OCI-LY1 (cell line): Measurements from ENCODE around the gene CTSC.

Source experiments
- H2AFZ ChIP-seq: fragments of 200-600 bp; sonication (generic), shearing (Covaris generic); 2 replicates; pipeline ENCODE4 v1.6.0; 2014; ENCODE audit warnings: antibody characterized with exemption, mild to moderate bottlenecking, low read length
- H3F3A ChIP-seq: fragments of 200-600 bp; sonication (generic), shearing (Covaris generic); 2 replicates; pipeline ENCODE4 v1.6.0; 2014; ENCODE audit warnings: mild to moderate bottlenecking, antibody characterized with exemption, low read length, moderate library complexity; ENCODE audit not compliant: insufficient read depth
- H3K27ac ChIP-seq: fragments of 200-600 bp; sonication (generic); 2 replicates; pipeline ENCODE4 v1.5.1; 2014; ENCODE audit warnings: low read length, mixed run types, mild to moderate bottlenecking, low read depth; ENCODE audit not compliant: poor library complexity, severe bottlenecking
- H3K27me3 ChIP-seq: fragments of 200-600 bp; sonication (generic); 2 replicates; pipeline ENCODE4 v1.6.0; 2014; ENCODE audit warnings: antibody characterized with exemption, mild to moderate bottlenecking, low read length, moderate library complexity; ENCODE audit not compliant: insufficient read depth
- H3K36me3 ChIP-seq: fragments of 200-600 bp; sonication (generic); 2 replicates; pipeline ENCODE4 v1.6.1; 2014; ENCODE audit warnings: mild to moderate bottlenecking, antibody characterized with exemption, low read length, moderate library complexity, mixed read lengths; ENCODE audit not compliant: insufficient read depth
- H3K4me1 ChIP-seq: fragments of 200-600 bp; sonication (generic); 2 replicates; pipeline ENCODE4 v1.5.1; 2014; ENCODE audit warnings: mild to moderate bottlenecking, low read length, moderate library complexity; ENCODE audit not compliant: insufficient read depth, severe bottlenecking
- H3K4me2 ChIP-seq: fragments of 200-600 bp; sonication (generic), shearing (Covaris generic); 2 replicates; pipeline ENCODE4 v1.6.1; 2014; ENCODE audit warnings: low read length
- H3K4me3 ChIP-seq: fragments of 200-600 bp; sonication (generic); 2 replicates; pipeline ENCODE4 v1.5.1; 2014; ENCODE audit warnings: low read length, low read depth, mild to moderate bottlenecking, mixed read lengths; ENCODE audit not compliant: poor library complexity, severe bottlenecking
- H3K79me2 ChIP-seq: fragments of 200-600 bp; shearing (Covaris generic); 2 replicates; pipeline ENCODE4 v1.6.1; 2016; ENCODE audit warnings: mixed run types, low read length, mixed read lengths; ENCODE audit not compliant: insufficient read depth
- H3K9ac ChIP-seq: fragments of 200-600 bp; sonication (generic), shearing (Covaris generic); 2 replicates; pipeline ENCODE4 v1.6.1; 2014; ENCODE audit warnings: mild to moderate bottlenecking, low read length, mixed read lengths
- H3K9me2 ChIP-seq: fragments of 200-600 bp; sonication (generic), shearing (Covaris generic); 2 replicates; pipeline ENCODE4 v1.6.1; 2014; ENCODE audit warnings: low read depth, mild to moderate bottlenecking, low read length, mixed read lengths
- H3K9me3 ChIP-seq: fragments of 200-600 bp; shearing (Covaris generic); 2 replicates; pipeline ENCODE4 v1.6.1; 2014; ENCODE audit warnings: low read length, mixed read lengths
- H4K20me1 ChIP-seq: fragments of 200-600 bp; sonication (generic), shearing (Covaris generic); 2 replicates; pipeline ENCODE4 v1.6.0; 2016; ENCODE audit warnings: mild to moderate bottlenecking, low read length; ENCODE audit not compliant: insufficient read depth
- EZH2 ChIP-seq: fragments of 200-600 bp; sonication (generic), shearing (Covaris generic); IDR thresholded peaks from 2 replicates; pipeline ENCODE4 v1.8.0; 2017; ENCODE audit warnings: borderline replicate concordance, mixed run types, mild to moderate bottlenecking, antibody characterized with exemption, low read length, moderate library complexity, mixed read lengths
- TF ChIP-seq, protein P1 (sequence below): fragments of 200-600 bp; sonication (generic), shearing (Covaris generic); IDR thresholded peaks from 2 replicates; pipeline ENCODE4 v1.5.1; 2017; ENCODE audit warnings: mild to moderate bottlenecking, antibody characterized with exemption, low read length, moderate library complexity, mixed read lengths

The CTSC gene

DNA sequence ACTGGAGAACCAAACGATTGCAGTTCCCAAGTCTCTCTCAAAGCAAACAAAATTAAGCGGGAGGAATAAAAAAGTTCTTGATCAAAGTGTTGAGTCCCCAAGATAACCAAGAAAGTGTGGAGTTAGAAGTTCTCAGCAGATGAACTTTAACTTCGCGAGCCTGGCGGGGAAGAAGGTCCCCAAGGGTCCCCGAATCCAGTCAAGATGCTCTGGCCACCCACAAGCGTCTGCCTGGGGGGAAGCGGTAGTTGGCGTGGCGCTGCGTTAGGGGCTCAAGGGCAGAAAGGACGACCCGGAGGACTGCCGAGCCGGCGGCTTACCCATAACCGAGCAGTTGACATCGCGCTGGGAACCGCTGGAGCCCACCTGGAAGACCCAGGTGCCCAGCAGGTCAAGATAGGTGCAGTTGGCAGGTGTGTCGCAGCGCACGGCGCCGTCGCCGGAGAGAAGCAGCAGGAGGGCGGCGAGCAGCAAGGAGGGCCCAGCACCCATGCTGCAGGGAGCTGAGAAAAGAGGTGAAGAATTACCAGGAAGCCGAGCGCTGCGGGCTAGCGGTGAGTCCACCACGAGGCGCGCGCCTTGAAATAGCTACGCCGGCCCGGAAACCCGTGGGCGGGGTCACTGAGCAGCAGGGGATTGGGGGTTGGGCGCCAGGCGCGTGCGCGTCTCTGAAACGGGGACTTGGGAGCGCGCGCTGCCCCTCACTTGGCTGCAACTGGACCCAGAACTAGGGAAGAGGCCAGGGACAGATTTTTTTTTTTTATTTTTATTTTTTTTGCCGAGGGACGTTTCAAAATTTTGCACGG lies at the start of gene CTSC:
TSS of gene CTSC (minus strand) at position 556 of the 806 bp plus-strand sequence. CDS start at position 492, 64 bp downstream.
- Histone ChIP-seq H3K9me2 (no peaks in the 10 kb centered on the region), H4K20me1 (no peaks in the 10 kb centered on the region), H3K9ac (peak within 1 kb of the TSS; percentile 99), H3K4me2 (peak within 1 kb of the TSS; percentile 71), H3K27ac (peak within 1 kb of the TSS; percentile 82), H3K9me3 (no peaks in the 10 kb centered on the region), H3K4me3 (peak within 1 kb of the TSS; percentile 100), H3K79me2 (peaks cover 35% of the 10 kb centered on the region), H3K36me3 (peaks cover 35% of the 10 kb centered on the region), H3K27me3 (no peaks in the 10 kb centered on the region), H2AFZ (peak within 1 kb of the TSS; percentile 48; the same call in 1 of the 2 replicates), H3F3A (no peaks in the 10 kb centered on the region), H3K4me1 (peaks cover 41% of the 10 kb centered on the region)
- TF ChIP-seq, protein P1, sequence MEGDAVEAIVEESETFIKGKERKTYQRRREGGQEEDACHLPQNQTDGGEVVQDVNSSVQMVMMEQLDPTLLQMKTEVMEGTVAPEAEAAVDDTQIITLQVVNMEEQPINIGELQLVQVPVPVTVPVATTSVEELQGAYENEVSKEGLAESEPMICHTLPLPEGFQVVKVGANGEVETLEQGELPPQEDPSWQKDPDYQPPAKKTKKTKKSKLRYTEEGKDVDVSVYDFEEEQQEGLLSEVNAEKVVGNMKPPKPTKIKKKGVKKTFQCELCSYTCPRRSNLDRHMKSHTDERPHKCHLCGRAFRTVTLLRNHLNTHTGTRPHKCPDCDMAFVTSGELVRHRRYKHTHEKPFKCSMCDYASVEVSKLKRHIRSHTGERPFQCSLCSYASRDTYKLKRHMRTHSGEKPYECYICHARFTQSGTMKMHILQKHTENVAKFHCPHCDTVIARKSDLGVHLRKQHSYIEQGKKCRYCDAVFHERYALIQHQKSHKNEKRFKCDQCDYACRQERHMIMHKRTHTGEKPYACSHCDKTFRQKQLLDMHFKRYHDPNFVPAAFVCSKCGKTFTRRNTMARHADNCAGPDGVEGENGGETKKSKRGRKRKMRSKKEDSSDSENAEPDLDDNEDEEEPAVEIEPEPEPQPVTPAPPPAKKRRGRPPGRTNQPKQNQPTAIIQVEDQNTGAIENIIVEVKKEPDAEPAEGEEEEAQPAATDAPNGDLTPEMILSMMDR: no peak
- TF ChIP-seq EZH2: no peak

DNA sequence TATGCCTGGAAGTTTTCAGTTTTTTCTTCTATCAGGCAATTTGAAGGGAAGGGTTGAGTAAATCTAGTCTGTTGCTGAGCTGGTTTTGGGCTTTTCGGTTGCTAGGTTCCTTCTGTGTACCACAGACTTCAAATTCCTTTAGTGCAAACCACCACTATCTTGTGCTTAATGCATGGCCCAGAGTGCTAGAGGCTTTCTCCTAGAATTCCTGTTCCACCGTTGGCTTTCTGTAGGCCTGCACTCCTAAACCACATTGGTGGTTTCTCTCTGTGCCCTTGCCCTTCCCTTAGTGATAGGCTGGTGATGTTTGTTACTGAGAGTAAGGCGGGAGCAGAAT lies 47.1 kb upstream of the CTSC start:
- H3K9me2 ChIP-seq: no peaks in the 10 kb centered on the region
- no peaks in the 10 kb centered on the region for H3K4me1 ChIP-seq
- no peak for TF ChIP-seq EZH2
- TF ChIP-seq, protein P1: no peak
- no peaks in the 10 kb centered on the region for H3F3A ChIP-seq
- H3K4me3 ChIP-seq: no peak overlapping the region
- H2AFZ ChIP-seq: no peak overlapping the region
- H3K27ac ChIP-seq: no peak overlapping the region
- H4K20me1 ChIP-seq: no peaks in the 10 kb centered on the region
- no peaks in the 10 kb centered on the region for H3K9me3 ChIP-seq
- H3K4me2 ChIP-seq: no peak overlapping the region
- H3K9ac ChIP-seq: no peak overlapping the region
- no peaks in the 10 kb centered on the region for H3K79me2 ChIP-seq
- no peaks in the 10 kb centered on the region for H3K36me3 ChIP-seq
- H3K27me3 ChIP-seq: no peaks in the 10 kb centered on the region

- Histone ChIP-seq H3K9me3 (no peaks in the 10 kb centered on the region), H3K4me3 (no peak overlapping the region), H3K4me2 (no peak overlapping the region), H3K36me3 (no peaks in the 10 kb centered on the region), H4K20me1 (no peaks in the 10 kb centered on the region), H3K4me1 (no peaks in the 10 kb centered on the region), H3K9me2 (no peaks in the 10 kb centered on the region), H2AFZ (no peak overlapping the region), H3F3A (no peaks in the 10 kb centered on the region), H3K27ac (no peak overlapping the region), H3K79me2 (no peaks in the 10 kb centered on the region), H3K9ac (no peak overlapping the region), H3K27me3 (no peaks in the 10 kb centered on the region)
- TF ChIP-seq, protein P1: no peak
- no peak for TF ChIP-seq EZH2
These were observed 46.6 kb upstream of the CTSC start for GRCh38 chr11:88384004-88384668.
